Measurements from ENCODE around the gene PHLPP1. TPM values are rescaled to one million over a fixed set of nuclear protein-coding genes. Genes with fewer than 3 reads are reported as not detected.

PHLPP1 gene
- polyA plus RNA-seq, 2 of the 4 experiments (the other 2 are of a cell fraction), result 6.5 to 12.1 TPM

GRCh38 chr18:62984656-62985315, 269.4 kb downstream of the PHLPP1 start (continued):
- no peak for TF ChIP-seq MYC (IDR thresholded peaks at IDR 0.05; ENCODE audit: borderline replicate concordance, low read length)

- POLR2A ChIA-PET, result no interaction called here
- Histone ChIP-seq H3K9me3 (no peaks in the 10 kb centered on the region), H3K4me2 (no peak overlapping the region), H3K4me3 (no peak overlapping the region), H3K27ac (no peak overlapping the region), H3K4me1 (0 out of 3 replicates have a peak, but pooled peaks cover 3% of the 10 kb centered on the region)
- ATAC-seq, result no peak
- CTCF ChIA-PET, result interaction anchor here (1.0 to 1.2 kb wide), 2 partner anchors 9 to 267 kb away, joined by 3 read pairs; no protein-coding TSS in a partner anchor
- no peak for DNase-seq (ENCODE audit: low read depth in 1 of 2, low spot score in 1 of 2)
- WGBS (ENCODE audit: missing lambda C conversion rate), result 67% methylated on average over 2 of the region's 2 CpGs
- no peak for FAIRE-seq
- TF ChIP-seq HMGXB4 (CRISPR knock-in tag; IDR thresholded peaks at IDR 0.05; ENCODE audit: borderline replicate concordance) (no peak), CHD2 (IDR thresholded peaks at IDR 0.05; ENCODE audit: low read length, partially characterized antibody) (no peak), SREBF2 (IDR thresholded peaks at IDR 0.05) (no peak), RNF2 (IDR thresholded peaks at IDR 0.05; ENCODE audit: borderline replicate concordance, low read depth) (no peak), E2F6 (IDR thresholded peaks at IDR 0.05; ENCODE audit: borderline replicate concordance, low read depth) (no peak), MYC (IDR thresholded peaks at IDR 0.05; ENCODE audit: borderline replicate concordance, low read length) (no peak), JUNB (IDR thresholded peaks at IDR 0.05) (no peak), ZC3H11A (IDR thresholded peaks at IDR 0.05) (no peak), HES2 (IDR thresholded peaks at IDR 0.05) (no peak), TFCP2L1 (CRISPR knock-in tag; IDR thresholded peaks at IDR 0.05) (no peak), ZFP36 (IDR thresholded peaks at IDR 0.05; ENCODE audit: borderline replicate concordance, partially characterized antibody) (no peak), EP300 (IDR thresholded peaks at IDR 0.05) (no peak), HDAC2 (IDR thresholded peaks at IDR 0.05) (no peak), GATA3 (IDR thresholded peaks at IDR 0.05; ENCODE audit: borderline replicate concordance) (no peak), MAZ (IDR thresholded peaks at IDR 0.05; ENCODE audit: borderline replicate concordance, low read depth, low read length) (no peak), ATOH8 (CRISPR knock-in tag; IDR thresholded peaks at IDR 0.05; ENCODE audit: low read depth) (no peak)
Measured at GRCh38 chr18:62986490-62986889, 271.1 kb downstream of the PHLPP1 start.

- POLR2A ChIA-PET, result no interaction called here
- TF ChIP-seq CHD4 (IDR thresholded peaks at IDR 0.05; ENCODE audit: borderline replicate concordance), result no peak
- Histone ChIP-seq H3K4me1 (0 out of 3 replicates have a peak, but pooled peaks cover 3% of the 10 kb centered on the region), H3K27ac (no peak overlapping the region), H3K9me3 (no peaks in the 10 kb centered on the region), H3K4me2 (no peak overlapping the region), H3K4me3 (no peak overlapping the region)
- FAIRE-seq (no peak), ATAC-seq (no peak; a peak in 1 of 6 replicates), DNase-seq (ENCODE audit: low read depth in 1 of 2, low spot score in 1 of 2) (no peak)
- CTCF ChIA-PET, result interaction anchor here (1.0 to 1.2 kb wide), 2 partner anchors 9 to 268 kb away, joined by 3 read pairs; no protein-coding TSS in a partner anchor
- 86% methylated on average over 15 of the region's 19 CpGs for WGBS (ENCODE audit: missing lambda C conversion rate)
Measured at GRCh38 chr18:62987055-62987830, 271.9 kb downstream of the PHLPP1 start.
